Breast epithelium (tissue), 4 donors: ENCODE data around the gene ITGAE. TPM values are rescaled to one million over a fixed set of nuclear protein-coding genes. Genes with fewer than 3 reads are reported as not detected.
A peak's percentile ranks its signal among the peaks of the same experiment; 100 is the strongest.
"Not testable (repeated sequence)": the region's sequence is repeated elsewhere in the genome, so short reads cannot be mapped to it uniquely, and the experiment has no call there.

Experiments used
- DNase-seq, 2 donors: peaks; one replicate each; pipeline ENCODE4 v3.0.0-alpha.2; 2019; ENCODE audit warnings: low spot score in 2 of 2
- H3K27ac ChIP-seq, 2 donors: fragments of 200-600 bp; sonication (generic) in 1 of 2; one replicate each; pipeline ENCODE4 v1.5.1; 2016 to 2019; ENCODE audit warnings: mild to moderate bottlenecking in 1 of 2
- H3K27me3 ChIP-seq, 2 donors: fragments of 200-600 bp; sonication (generic) in 1 of 2; one replicate each; pipeline versions ENCODE4 v1.5.1 to v1.6.0; 2017 to 2019; ENCODE audit warnings: control low read depth in 1 of 2, mild to moderate bottlenecking in 1 of 2
- H3K36me3 ChIP-seq: fragments of 200-600 bp; one replicate; pipeline ENCODE4 v1.5.1; 2019
- H3K4me1 ChIP-seq, 2 donors: fragments of 200-600 bp; sonication (generic); one replicate each; pipeline ENCODE4 v1.5.1; 2016 to 2019; ENCODE audit warnings: control low read depth in 1 of 2
- H3K4me3 ChIP-seq, 3 donors: fragments of 200-600 bp; sonication (generic); 1 replicate in 2 of 3; 2 replicates in 1 of 3; pipeline ENCODE4 v1.5.1; 2016 to 2019; ENCODE audit warnings: mild to moderate bottlenecking in 3 of 3, moderate library complexity in 2 of 3
- H3K9me3 ChIP-seq, 2 donors: fragments of 200-600 bp; sonication (generic) in 1 of 2; one replicate each; pipeline ENCODE4 v1.5.1; 2016 to 2019; ENCODE audit warnings: control low read depth in 1 of 2
- CTCF ChIP-seq, 3 donors: fragments of 450-650 bp; IDR thresholded peaks; one replicate each; pipeline ENCODE4 v1.5.1; 2016 to 2017; ENCODE audit warnings: antibody characterized with exemption in 3 of 3, mild to moderate bottlenecking in 3 of 3, moderate library complexity in 3 of 3
- POLR2A ChIP-seq: fragments of 450-650 bp; IDR thresholded peaks from one replicate; pipeline ENCODE4 v1.6.1; 2016; ENCODE audit warnings: antibody characterized with exemption, mild to moderate bottlenecking, moderate library complexity
- POLR2AphosphoS5 ChIP-seq, 3 donors: sonication (generic); formaldehyde crosslinking; IDR thresholded peaks; one replicate each; pipeline ENCODE4 v1.6.1; 2017; ENCODE audit warnings: antibody characterized with exemption in 3 of 3
- intact Hi-C: fragments of 100-400 bp; cut with DNase I; formaldehyde crosslinking; loops from one replicate; pipeline ENCODE4 v1.15.1; 2023; ENCODE audit warnings: low total_unique reads
- total RNA-seq, 3 donors: library from RNA; depleted of rRNA; stranded (reverse); fragments of >200 nt; gene quantifications; one replicate each; pipeline ENCODE4 v1.1.0, GENCODE V29; 2016

Gene ITGAE
- total RNA-seq, 3 donors from 2014 or later: 26.5 to 31.2 (median 27.1) TPM

- Histone ChIP-seq H3K9me3 (no peaks in the 10 kb centered on the region), H3K27me3 (no peaks in the 10 kb centered on the region), H3K4me1 (no peaks in the 10 kb centered on the region), H3K4me3 (no peak overlapping the region), H3K36me3 (no peaks in the 10 kb centered on the region), H3K27ac (no peak overlapping the region)
- intact Hi-C loops: no loop called here
- no peak for TF ChIP-seq CTCF (IDR thresholded peaks at IDR 0.05)
- TF ChIP-seq POLR2AphosphoS5 (IDR thresholded peaks at IDR 0.05): no peak
- no peak for TF ChIP-seq POLR2A
- DNase-seq: no peak
Measured at GRCh38 chr17:3739422-3740124, 61.4 kb downstream of the ITGAE start.

GRCh38 chr17:3738562-3739295, 62.3 kb downstream of the ITGAE start:
- intact Hi-C loops: no loop called here
- no peak for TF ChIP-seq POLR2AphosphoS5 (IDR thresholded peaks at IDR 0.05)
- TF ChIP-seq CTCF (IDR thresholded peaks at IDR 0.05): no peak
- TF ChIP-seq POLR2A: no peak
- H3K27me3 ChIP-seq: no peaks in the 10 kb centered on the region
- H3K9me3 ChIP-seq: no peaks in the 10 kb centered on the region
- H3K27ac ChIP-seq: peak overlapping the region in 1 of 2 donors; percentile 1
- H3K36me3 ChIP-seq: no peaks in the 10 kb centered on the region
- peak in 1 of 2 donors; percentile 38 for DNase-seq
- H3K4me1 ChIP-seq: no peaks in the 10 kb centered on the region
- H3K4me3 ChIP-seq: peak overlapping the region in 2 of 3 donors; percentile 36 to 46

GRCh38 chr17:3735515-3735914, 65.5 kb downstream of the ITGAE start:
- Histone ChIP-seq H3K27me3 (no peaks in the 10 kb centered on the region), H3K4me3 (no peak overlapping the region), H3K27ac (no peak overlapping the region), H3K36me3 (no peaks in the 10 kb centered on the region), H3K4me1 (no peaks in the 10 kb centered on the region), H3K9me3 (no peaks in the 10 kb centered on the region)
- intact Hi-C loops: no loop called here
- TF ChIP-seq POLR2AphosphoS5 (IDR thresholded peaks at IDR 0.05): no peak
- no peak for TF ChIP-seq POLR2A
- no peak for DNase-seq

GRCh38 chr17:3734911-3735276, 66.1 kb downstream of the ITGAE start:
- H3K27ac ChIP-seq, H3K4me1 ChIP-seq, H3K9me3 ChIP-seq, intact Hi-C loops, H3K36me3 ChIP-seq, H3K4me3 ChIP-seq, DNase-seq, H3K27me3 ChIP-seq: not testable (repeated sequence)

- Histone ChIP-seq H3K9me3 (no peaks in the 10 kb centered on the region), H3K27ac (no peak overlapping the region), H3K4me3 (no peak overlapping the region), H3K27me3 (no peaks in the 10 kb centered on the region), H3K4me1 (no peaks in the 10 kb centered on the region), H3K36me3 (no peaks in the 10 kb centered on the region)
- no peak for DNase-seq
- intact Hi-C loops: no loop called here
- TF ChIP-seq POLR2A (no peak), CTCF (IDR thresholded peaks at IDR 0.05) (no peak), POLR2AphosphoS5 (IDR thresholded peaks at IDR 0.05) (no peak)
Measured at GRCh38 chr17:3732210-3732621, 68.8 kb downstream of the ITGAE start.

GRCh38 chr17:3730881-3731429, 70.0 kb downstream of the ITGAE start:
- H3K27me3 ChIP-seq: no peaks in the 10 kb centered on the region
- H3K9me3 ChIP-seq: no peaks in the 10 kb centered on the region
- DNase-seq: no peak
- TF ChIP-seq CTCF (IDR thresholded peaks at IDR 0.05) (no peak), POLR2A (no peak), POLR2AphosphoS5 (IDR thresholded peaks at IDR 0.05) (no peak)
- H3K27ac ChIP-seq: no peak overlapping the region
- H3K4me3 ChIP-seq: no peak overlapping the region
- intact Hi-C loops: no loop called here
- no peaks in the 10 kb centered on the region for H3K4me1 ChIP-seq
- H3K36me3 ChIP-seq: no peaks in the 10 kb centered on the region
